HCEC 1CT (cell line): ENCODE results near the gene MAP3K13.
A peak's percentile ranks its signal among the peaks of the same experiment; 100 is the strongest.

Experiments used
- DNase-seq: peaks from one replicate; pipeline ENCODE4 v3.0.0-alpha.2; 2017

MAP3K13 gene, protein sequence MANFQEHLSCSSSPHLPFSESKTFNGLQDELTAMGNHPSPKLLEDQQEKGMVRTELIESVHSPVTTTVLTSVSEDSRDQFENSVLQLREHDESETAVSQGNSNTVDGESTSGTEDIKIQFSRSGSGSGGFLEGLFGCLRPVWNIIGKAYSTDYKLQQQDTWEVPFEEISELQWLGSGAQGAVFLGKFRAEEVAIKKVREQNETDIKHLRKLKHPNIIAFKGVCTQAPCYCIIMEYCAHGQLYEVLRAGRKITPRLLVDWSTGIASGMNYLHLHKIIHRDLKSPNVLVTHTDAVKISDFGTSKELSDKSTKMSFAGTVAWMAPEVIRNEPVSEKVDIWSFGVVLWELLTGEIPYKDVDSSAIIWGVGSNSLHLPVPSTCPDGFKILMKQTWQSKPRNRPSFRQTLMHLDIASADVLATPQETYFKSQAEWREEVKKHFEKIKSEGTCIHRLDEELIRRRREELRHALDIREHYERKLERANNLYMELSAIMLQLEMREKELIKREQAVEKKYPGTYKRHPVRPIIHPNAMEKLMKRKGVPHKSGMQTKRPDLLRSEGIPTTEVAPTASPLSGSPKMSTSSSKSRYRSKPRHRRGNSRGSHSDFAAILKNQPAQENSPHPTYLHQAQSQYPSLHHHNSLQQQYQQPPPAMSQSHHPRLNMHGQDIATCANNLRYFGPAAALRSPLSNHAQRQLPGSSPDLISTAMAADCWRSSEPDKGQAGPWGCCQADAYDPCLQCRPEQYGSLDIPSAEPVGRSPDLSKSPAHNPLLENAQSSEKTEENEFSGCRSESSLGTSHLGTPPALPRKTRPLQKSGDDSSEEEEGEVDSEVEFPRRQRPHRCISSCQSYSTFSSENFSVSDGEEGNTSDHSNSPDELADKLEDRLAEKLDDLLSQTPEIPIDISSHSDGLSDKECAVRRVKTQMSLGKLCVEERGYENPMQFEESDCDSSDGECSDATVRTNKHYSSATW

DNA sequence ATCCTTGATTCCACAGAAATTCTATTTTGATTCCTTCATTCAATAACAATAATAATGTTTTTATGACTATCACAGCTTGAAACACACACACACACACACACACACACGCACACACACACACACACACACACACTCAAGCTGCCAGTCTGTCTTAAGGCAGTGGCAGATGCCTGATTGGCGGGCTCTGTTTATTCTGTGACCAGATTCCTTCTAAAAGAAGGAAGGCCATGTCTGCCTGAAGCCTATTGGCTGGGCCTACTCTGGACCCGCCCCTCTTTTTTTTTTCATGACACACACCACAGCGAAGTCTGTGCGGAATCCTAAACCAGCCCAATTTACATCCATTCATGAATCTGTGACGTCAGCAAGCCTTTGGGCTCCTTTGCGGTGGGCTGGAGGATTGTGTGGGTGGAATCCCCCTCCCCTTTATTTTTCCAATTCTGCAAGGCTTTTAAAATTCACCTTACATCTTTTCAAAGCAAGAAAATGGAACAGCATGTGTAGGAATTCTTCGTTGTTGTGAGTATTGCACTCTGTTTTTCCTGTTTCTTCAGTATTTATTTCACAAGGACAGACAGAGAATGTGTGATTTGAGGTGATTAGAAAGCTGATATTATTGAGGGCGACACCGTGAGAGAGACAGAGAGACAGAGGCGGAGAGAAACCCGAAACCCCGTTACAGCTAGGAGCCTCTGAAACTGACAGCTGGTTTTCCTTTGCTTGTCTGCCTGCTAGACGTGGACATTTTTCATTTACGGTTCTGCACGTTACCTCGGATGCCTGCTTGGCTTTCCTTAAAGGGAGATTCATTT, at the start of gene MAP3K13:
Gene MAP3K13, plus strand, starts transcription at position 287 of the 812 bp plus-strand sequence. CDS start 65,446 bp downstream, outside the sequence.
- DNase-seq, result peak; percentile 96

DNA sequence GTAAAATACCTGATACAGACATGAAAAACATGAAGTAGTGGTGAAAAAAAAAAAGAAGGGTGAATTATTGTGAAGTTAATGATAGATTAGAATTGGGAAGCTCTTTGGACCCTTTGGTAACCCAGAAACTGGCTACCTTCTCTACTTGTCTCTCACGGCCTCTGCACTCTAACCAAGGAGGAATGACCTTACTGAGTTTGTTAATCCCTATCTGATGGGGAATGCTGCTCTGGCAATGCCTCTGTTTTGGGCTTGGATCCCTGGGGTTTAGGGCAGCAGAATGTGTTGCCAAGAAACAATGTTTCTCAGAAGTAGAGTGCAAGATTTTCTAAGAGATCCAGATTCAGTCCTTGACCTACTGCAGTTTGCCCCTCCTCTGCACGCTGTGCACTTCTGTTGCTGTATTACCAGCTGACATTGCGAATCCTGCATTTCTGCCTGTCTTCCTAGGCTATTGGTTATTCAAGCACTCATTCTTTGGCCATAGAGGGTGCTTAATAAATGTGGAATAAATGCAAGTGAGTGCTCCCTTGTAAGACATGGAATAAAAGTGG, 49.2 kb upstream of the MAP3K13 start:
- no peak for DNase-seq

DNA sequence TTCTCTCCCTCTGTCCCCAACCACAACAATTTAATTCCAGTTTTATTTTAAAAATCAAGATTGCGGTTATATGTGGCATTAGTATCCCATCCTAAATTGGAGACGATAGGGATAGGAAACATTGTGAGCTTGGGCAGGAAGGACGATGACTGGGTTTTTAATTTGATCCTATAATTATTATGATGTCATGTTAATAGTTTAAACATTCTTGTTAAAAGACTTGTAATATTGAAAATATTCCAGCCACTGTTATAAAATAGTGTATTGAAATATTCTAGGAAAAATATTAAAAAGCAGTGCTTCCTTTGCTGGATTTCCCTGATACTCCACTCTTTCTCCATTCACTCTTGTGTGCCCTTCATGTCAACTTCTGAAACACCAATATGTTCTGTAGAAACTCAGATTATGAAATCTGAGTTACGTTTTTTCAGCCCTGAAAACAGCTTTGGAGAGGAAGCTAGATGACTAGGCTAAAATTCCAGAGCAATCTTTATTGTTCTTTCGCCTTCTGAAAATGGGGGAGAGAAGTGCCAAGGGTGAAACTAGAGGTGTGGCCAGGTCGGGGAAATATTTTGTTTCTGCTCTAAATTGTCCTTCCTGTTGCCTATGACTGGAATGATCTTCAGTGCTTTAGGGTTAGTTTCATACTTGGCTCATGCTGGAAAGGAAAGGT, 46.1 kb upstream of the MAP3K13 start:
- DNase-seq, result no peak

DNA sequence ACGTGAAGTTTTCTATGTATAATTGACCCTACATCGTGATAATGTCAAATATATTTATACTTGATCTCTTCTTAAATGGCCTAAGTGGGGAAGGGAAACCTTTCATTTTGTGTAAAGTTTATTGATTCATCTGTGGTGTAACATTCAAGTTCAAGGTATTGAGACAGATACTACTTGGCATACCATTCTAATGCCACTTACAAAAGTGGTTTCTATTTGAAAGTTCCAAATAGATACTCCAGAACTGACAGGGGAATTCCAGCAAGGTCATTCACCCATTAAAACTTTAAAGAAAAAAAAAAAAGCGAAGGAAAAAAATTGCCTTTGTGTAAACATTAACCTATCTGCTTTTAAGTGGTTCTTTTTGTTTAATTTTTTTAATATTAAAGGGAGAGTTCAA, 45.3 kb upstream of the MAP3K13 start:
- DNase-seq, result no peak

DNA sequence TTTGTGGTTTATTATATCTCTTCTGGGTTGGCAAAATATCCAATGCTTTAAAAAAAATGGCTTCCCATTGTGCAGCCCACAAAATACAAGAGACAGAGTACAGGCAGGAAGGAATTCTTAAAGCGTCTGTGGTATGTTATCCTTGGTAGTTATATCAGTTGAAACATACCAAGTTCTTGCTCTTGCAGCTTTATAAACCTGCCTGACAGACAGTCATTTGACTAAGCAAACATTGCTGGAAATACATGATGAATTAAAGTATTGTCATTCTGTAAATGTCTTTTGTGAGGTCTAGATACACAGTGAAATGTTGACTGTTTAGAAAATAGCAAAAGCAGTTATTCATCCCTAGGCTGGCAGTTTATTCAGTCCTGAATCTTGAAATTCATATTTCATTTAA, 44.8 kb upstream of the MAP3K13 start:
- no peak for DNase-seq

DNA sequence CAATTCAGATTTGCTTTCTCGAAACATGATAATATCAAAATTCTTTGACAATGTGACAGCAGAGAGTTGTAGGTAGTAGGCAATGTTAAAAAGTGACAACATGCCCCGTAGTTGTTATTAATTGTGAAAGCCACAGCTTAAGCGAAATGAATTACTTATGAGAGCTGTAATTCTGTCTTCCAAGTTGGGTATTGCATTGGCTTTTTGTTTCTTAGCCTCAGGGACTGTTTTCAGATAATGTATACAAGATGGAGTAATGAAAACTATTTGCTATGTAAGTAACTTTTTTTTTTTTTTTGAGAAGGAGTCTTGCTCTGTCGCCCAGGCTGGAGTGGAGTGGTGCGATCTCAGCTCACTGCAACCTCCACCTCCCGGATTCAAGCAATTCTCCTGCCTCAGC, 43.1 kb upstream of the MAP3K13 start:
- DNase-seq, result no peak

DNA sequence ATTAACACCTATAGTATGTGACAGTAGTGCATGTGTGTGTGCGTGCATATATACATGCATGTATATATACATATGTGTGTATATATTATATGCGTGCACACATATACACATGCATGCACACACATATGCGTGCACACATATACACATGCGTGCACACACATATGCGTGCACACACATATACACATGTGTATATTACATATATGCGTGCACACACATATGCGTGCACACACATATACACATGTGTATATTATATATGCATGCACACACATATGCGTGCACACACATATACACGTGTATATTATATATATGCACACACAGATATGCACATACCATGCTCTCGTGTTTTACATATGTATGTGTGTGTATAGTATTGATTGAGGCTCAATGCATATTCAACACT, 42.0 kb upstream of the MAP3K13 start:
- DNase-seq, result no peak

DNA sequence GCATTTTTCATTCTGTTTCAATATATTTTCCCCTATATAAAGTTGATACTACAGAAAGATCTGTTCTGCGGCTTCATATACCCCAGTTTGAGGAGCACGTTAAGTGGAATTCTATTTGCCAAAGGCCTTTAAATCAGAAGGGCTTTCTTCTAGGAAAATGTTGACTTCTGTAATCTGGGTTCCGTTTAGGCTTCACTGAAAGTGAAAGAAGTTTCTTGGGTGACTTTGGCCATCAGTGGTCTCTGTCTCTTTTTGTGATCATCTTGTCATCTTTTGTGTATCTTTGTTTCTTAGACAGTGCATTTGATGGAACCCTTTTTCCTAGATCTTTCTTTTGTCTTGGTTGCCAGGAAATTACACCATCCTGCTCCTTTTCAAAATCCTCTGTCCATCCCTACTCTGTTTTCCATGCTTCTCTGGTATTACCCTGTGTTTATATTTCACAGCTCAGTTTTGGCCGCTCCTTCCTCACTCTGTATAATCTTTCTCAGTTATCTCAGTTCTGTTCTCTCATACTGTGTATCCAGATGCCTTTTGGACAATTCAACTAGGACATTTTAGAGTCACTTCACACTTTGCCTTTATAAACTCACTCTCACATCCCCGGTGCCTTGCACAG, 40.7 kb upstream of the MAP3K13 start:
- no peak for DNase-seq

DNA sequence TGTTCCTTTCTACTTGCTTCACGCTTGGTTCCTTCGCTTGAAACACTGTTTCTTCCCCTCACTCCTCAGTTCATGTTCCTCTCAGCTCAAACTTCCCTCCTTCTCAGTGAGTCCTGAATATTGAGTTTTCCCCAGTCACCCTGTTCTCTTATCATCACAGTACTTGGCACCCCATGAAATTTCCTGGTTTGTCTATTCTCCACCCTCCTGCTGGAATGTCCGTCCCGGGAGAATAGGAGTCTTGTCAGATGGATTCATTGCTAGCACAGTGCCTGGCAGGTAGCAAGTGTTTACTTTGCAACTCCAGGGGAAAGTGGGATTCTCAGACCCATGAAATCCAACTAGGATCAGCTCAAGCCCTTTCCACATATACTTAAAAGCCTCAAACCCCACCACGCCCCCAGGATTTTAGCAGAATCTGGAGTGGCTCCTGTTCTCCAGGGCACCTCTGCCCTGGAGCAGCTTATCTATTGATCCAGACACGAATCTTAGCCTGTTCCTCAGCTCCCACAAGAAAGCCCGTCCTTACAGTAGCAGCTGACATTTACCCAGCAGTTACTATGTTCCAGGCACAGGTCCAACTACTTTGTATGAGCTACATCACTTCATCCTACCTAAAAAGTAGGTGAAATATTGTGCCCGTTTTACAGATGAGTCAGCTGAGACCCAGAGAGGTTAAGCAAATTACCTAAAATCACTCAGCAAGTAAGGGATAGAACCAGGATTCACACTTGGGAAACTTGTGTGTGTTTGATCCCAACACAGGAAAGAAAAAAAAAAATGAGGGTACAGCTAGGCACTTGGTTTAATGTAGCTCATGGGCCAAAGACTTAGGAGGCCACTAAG, 36.8 kb upstream of the MAP3K13 start:
- DNase-seq, result no peak

DNA sequence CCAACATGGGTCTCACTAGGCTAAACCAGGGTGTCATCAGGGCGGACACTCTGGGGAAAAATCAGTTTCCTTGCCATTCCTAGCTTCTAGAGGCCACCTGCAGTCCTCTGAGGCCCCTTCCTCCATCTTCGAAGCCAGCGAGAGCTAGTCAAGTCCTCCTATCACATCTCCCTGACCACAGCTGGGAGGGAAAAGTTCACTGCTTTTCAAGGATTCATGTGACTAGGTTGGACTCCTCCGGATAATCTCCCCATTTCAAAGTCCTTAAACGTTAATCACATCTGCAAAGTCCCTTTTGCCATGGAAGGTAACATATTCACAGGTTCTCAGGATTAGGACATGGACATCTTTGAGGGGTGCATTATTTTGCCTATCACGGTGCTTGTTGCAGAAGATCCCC, 35.9 kb upstream of the MAP3K13 start:
- DNase-seq, result no peak

DNA sequence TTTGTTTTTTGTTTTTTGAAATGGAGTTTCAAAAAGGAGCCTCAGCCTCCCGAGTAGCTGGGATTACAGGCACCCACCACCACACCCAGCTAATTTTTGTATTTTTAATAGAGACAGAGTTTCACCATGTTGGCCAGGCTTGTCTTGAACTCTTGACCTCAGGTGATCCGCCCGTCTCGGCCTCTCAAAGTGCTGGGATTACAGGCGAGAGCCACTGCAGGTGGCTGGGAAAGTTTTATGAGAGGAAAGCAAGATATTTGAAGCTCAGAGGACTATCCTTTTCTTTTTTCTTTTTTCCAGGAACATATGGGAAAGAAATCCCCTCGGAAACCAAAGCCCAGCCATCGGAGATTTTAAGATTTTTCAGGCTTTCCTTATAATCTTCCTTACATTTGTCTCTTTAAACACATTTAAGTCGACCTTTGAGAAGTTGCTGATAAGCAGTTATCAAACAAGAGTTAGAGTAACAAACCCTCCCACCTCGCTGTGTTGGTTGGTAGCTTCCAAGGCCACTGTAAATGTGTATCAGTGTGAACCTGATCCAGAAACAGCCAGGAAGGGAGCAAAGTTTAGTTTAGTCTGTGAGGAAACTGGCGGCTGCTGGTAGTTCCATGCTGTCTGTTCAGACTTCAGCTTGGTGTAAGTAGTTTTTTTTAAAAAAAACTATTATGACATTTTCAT, 34.5 kb upstream of the MAP3K13 start:
- no peak for DNase-seq

DNA sequence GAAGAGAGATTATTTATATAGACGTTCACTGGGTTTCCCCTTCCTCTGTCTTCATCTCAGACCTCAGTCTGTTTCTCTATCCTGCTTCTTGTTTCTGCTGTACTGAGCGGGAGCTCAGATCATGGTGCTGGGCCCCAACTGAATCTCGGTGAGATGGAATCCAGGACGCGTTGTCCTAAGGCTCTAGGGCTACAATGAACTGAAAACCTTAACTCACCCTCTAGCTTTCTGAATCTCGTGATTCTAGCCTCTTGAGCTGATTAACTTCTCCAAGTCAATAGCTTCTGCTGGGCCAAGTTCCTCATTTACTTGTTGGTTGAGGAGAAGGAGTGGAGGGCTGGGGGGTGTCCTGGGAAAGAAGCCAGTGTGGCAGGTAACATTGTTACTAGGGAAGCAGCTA, 32.7 kb upstream of the MAP3K13 start:
- DNase-seq, result no peak

DNA sequence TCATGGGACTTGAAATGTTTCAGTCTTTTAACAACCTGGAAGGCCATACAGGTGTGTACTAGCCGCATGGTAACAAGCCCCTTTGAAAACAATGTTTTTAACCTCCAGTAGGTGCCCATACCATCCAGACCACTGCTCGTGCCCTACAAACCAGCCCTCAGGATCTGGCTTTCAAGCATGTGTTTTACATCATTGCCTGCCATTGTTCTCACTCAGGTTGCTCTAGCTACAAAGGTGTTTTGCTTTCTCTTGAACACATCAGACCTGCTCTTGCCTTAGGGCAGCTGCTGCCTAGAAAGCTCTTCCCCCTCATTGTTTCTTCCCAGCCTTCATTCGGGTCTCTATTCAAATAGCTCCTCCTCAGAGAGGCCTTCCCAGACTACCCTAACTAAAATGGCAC, 32.3 kb upstream of the MAP3K13 start:
- DNase-seq, result no peak

DNA sequence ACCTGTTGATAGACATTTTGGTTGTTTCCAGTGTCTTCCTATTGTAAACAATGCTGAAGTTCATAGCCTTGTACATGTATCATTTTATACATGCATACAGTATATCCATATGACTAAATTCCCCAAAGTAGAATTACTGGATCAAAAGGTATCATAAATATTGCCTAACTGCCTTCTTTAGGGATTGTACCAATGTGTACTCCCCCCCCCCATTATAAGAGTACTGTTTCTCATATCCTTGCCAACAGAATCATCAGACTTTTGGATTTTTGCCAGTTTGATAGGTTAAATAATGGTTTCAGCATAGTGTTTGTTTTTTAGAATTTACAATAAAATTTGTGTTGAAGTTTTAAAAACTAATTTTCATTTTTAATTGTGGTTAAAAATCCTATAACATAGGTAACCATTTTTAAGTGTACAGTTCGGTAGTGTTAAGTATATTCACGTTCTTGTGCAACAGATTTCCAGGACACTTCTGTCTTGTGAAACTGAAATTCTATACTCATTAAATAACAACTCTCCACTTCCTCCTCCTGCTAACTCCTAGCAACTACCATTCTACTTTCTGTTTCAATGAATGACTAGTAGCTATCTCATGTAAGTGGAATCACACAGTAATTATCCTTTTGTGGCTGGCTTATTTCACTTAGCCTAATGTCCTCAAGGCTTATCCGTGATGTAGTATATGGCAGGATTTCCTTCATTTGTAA, 30.8 kb upstream of the MAP3K13 start:
- DNase-seq, result peak; percentile 56

DNA sequence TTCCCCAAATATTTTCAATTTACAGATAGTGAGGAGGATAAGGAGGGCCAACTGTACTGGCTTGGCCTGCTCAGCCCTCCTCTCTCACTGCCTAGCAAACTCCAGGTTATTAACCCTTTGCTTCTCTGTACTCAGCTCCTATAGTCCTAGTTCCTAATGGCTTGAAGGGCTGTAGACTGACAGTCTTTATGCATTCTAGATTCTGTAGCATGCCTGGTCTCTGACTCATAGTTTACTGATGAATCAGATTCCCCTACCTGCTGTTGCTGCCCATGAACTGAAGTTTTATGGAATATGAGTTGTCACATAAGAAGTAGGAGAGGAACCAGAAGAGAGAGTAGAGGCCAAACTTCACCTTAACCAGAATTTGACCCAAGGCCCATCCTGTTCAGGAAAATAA, 27.1 kb upstream of the MAP3K13 start:
- DNase-seq, result peak; percentile 67

DNA sequence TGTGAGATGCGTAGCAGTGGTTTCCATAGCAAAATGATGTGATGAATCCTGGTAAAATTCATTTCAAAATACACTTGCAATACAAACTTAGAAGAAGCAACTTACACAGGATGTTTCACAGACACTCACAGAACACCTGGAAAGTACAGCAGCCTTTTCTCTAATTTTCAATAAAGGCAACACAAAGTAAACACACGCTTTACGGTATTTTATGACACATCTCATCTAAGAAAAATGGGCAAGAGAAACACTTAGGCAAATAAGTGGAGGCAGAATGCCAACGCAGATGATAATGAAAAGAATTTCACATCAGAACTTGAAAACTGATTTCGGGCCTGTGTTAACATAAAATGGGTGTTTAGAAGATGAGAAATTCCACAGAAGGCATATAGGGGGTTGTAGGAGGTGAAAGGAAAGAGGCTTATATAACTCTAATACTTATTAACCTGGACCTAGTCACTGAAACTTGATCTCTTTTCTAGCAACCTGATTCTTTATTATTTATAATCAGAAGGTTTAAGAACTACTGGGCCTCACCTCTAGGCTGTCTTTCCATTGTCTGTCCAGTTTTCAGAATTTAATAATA, 25.6 kb upstream of the MAP3K13 start:
- DNase-seq, result no peak

DNA sequence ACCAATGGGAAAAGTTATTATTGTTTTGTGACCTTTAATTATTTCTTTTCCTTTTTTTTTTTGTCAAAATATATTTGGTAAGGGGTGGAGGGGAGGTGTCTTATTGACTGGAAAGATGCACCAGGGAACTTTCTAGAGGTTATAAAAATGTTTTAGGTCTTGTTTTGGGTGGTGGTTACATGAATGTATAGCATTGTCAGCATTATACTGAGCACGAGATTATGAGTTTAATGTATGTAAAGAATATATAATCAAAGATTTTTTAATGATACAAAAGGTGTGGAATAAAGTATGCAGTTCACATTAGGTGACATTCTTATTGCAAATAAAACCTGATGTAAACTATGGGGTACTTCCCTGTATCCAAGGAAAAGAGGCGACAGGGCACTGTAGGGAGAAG, 23.0 kb upstream of the MAP3K13 start:
- no peak for DNase-seq

DNA sequence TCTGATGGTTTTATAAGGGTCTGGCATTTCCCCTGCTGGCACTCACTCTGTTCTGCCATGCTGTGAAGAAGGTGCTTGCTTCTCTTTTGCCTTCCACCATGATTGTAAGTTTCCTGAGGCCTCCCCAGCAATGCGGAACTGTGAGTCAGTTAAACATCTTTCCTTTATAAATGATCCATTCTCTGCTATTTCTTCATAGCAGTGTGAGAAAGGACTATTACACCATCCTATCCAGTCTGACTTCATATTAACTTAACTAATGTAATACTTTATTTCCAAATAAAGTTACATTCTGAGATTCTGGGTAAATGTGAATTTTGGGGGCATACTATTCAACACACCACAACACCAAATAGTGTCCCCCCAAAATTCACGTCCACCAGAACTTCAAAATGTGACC, 22.2 kb upstream of the MAP3K13 start:
- DNase-seq, result no peak
